A549 (cell line): ENCODE results near the gene PRSS3. TPM values are rescaled to one million over a fixed set of nuclear protein-coding genes. Genes with fewer than 3 reads are reported as not detected.

Experiments used
- ATAC-seq, 2 experiments: fragments of 200-7000 bp in 1 of 2; fragments of >200 bp in 1 of 2; cut with Nextera tagmentation in 1 of 2; cut with Tn5 transposase in 1 of 2; 3 replicates each; pipeline versions ENCODE4 v1.8.0 to v1.9.1; 2018 to 2020; ENCODE audit warnings: mild to moderate bottlenecking in 1 of 2, moderate library complexity in 1 of 2
- CTCF ChIA-PET: fragments of 300-600 bp; sonication (Branson Sonifier 250); formaldehyde crosslinking; extraction: SDS; loops from one replicate; lab custom pipeline; 2021; ENCODE audit warnings: antibody characterized with exemption, inconsistent platforms; lab: Yijun Ruan, JAX
- POLR2A ChIA-PET: fragments of 350-600 bp; formaldehyde crosslinking; extraction: SDS; loops from one replicate; lab custom pipeline; 2021; ENCODE audit warnings: antibody characterized with exemption, inconsistent platforms; lab: Yijun Ruan, JAX
- DNase-seq, 2 experiments: peaks; one replicate each; pipeline versions ENCODE4 v3.0.0 to v3.0.0-alpha.2; 2011 to 2016; ENCODE audit warnings: low read depth in 1 of 2, low spot score in 1 of 2
- FAIRE-seq: peaks from 2 replicates; lab custom pipeline; 2011; peaks lifted over from hg19 to GRCh38; lab: Jason Lieb, UNC
- H3K27ac ChIP-seq, 2 experiments: fragments of >200 bp; sonication (Bioruptor Twin); formaldehyde crosslinking; 3 replicates each; pipeline ENCODE4 v1.5.1; 2016 to 2017
- H3K4me1 ChIP-seq: fragments of >200 bp; sonication (Bioruptor Twin); formaldehyde crosslinking; 3 replicates; pipeline ENCODE4 v1.6.1; 2016
- H3K4me2 ChIP-seq: fragments of >200 bp; sonication (Bioruptor Twin); formaldehyde crosslinking; 3 replicates; pipeline ENCODE4 v1.6.1; 2016
- H3K4me3 ChIP-seq: fragments of >200 bp; sonication (Bioruptor Twin); formaldehyde crosslinking; 3 replicates; pipeline ENCODE4 v1.5.1; 2016
- H3K9me3 ChIP-seq: fragments of >200 bp; sonication (Bioruptor Twin); formaldehyde crosslinking; 3 replicates; pipeline ENCODE4 v1.6.1; 2016
- BCL3 ChIP-seq: fragments of >200 bp; sonication (Bioruptor Twin); formaldehyde crosslinking; IDR thresholded peaks from 3 replicates; pipeline ENCODE4 v1.6.1; 2016
- BHLHE40 ChIP-seq: IDR thresholded peaks from 2 replicates; pipeline ENCODE4 v1.6.1; 2012; ENCODE audit warnings: low read depth, low read length, inconsistent platforms
- CEBPB ChIP-seq, 2 experiments: fragments of >200 bp in 1 of 2; sonication (Bioruptor Twin) in 1 of 2; formaldehyde crosslinking in 1 of 2; IDR thresholded peaks; 2 replicates each; pipeline ENCODE4 v1.6.1; 2012 to 2016
- CHD2 ChIP-seq: fragments of 150-350 bp; IDR thresholded peaks from 2 replicates; pipeline ENCODE4 v1.6.1; 2014; ENCODE audit warnings: low read length; ENCODE audit not compliant: partially characterized antibody
- ELK1 ChIP-seq: fragments of 150-350 bp; IDR thresholded peaks from 2 replicates; pipeline ENCODE4 v1.6.1; 2014; ENCODE audit warnings: low read depth, mild to moderate bottlenecking, low read length
- FOSL2 ChIP-seq, 2 experiments: fragments of 450-650 bp in 1 of 2; fragments of >200 bp in 1 of 2; sonication (Bioruptor Twin) in 1 of 2; formaldehyde crosslinking; IDR thresholded peaks; 2 replicates each; pipeline versions ENCODE4 v1.5.0 to v1.6.1; 2016 to 2020; ENCODE audit warnings: mild to moderate bottlenecking in 1 of 2, moderate library complexity in 1 of 2
- HES2 ChIP-seq: fragments of >200 bp; sonication (Bioruptor Twin); formaldehyde crosslinking; IDR thresholded peaks from 2 replicates; pipeline ENCODE4 v1.6.1; 2016
- HOXA7 ChIP-seq: fragments of 250-450 bp; sonication (Bioruptor Pico); IDR thresholded peaks from 2 replicates; pipeline ENCODE4 v1.5.0; 2020; ENCODE audit warnings: mild to moderate bottlenecking, moderate library complexity
- HOXB13 ChIP-seq: fragments of 250-450 bp; sonication (Bioruptor Pico); IDR thresholded peaks from 2 replicates; pipeline ENCODE4 v1.5.0; 2020; ENCODE audit warnings: low read depth, mild to moderate bottlenecking, moderate library complexity
- HOXB5 ChIP-seq: fragments of 250-450 bp; sonication (Bioruptor Pico); IDR thresholded peaks from 2 replicates; pipeline ENCODE4 v1.5.0; 2020; ENCODE audit warnings: mild to moderate bottlenecking, moderate library complexity
- KDM5A ChIP-seq: fragments of 200-600 bp; sonication (generic); IDR thresholded peaks from 2 replicates; pipeline ENCODE4 v1.6.1; 2016; ENCODE audit warnings: antibody characterized with exemption, mild to moderate bottlenecking
- POLR2A ChIP-seq: IDR thresholded peaks from 2 replicates; pipeline ENCODE4 v1.6.1; 2012; ENCODE audit warnings: mild to moderate bottlenecking, low read length
- POLR2AphosphoS2 ChIP-seq: conservative IDR thresholded peaks from 2 replicates; pipeline ENCODE4 v1.6.1; 2012; ENCODE audit warnings: low read length, improper control_type of control experiment, inconsistent platforms
- RAD21 ChIP-seq, 2 experiments: fragments of >200 bp in 1 of 2; sonication (Bioruptor Twin) in 1 of 2; formaldehyde crosslinking in 1 of 2; IDR thresholded peaks in 1 of 2; conservative IDR thresholded peaks in 1 of 2; 2 replicates in 1 of 2; 3 replicates in 1 of 2; pipeline ENCODE4 v1.6.1; 2012 to 2018; ENCODE audit warnings: inconsistent platforms in 1 of 2
- SMC3 ChIP-seq: fragments of >200 bp; sonication (Bioruptor Twin); formaldehyde crosslinking; IDR thresholded peaks from 3 replicates; pipeline ENCODE4 v1.6.1; 2018; ENCODE audit warnings: inconsistent platforms
- TP53 ChIP-seq: fragments of 250-450 bp; sonication (Bioruptor Pico); IDR thresholded peaks from 2 replicates; pipeline ENCODE4 v1.5.0; 2021; ENCODE audit warnings: mild to moderate bottlenecking, moderate library complexity
- USF2 ChIP-seq: fragments of 450-650 bp; IDR thresholded peaks from 2 replicates; pipeline ENCODE4 v1.6.1; 2014; ENCODE audit warnings: antibody characterized with exemption
- ZC3H11A ChIP-seq: fragments of 450-650 bp; IDR thresholded peaks from 2 replicates; pipeline ENCODE4 v1.6.1; 2014; ENCODE audit warnings: antibody characterized with exemption, mild to moderate bottlenecking
- ZNF302 ChIP-seq: fragments of 250-450 bp; sonication (Bioruptor Pico); IDR thresholded peaks from 2 replicates; pipeline ENCODE4 v1.9.0; 2021; ENCODE audit warnings: inconsistent platforms, mild to moderate bottlenecking, moderate library complexity
- ZSCAN20 ChIP-seq: fragments of 250-450 bp; sonication (Bioruptor Pico); IDR thresholded peaks from 2 replicates; pipeline ENCODE4 v1.8.0; 2022; ENCODE audit warnings: mild to moderate bottlenecking, moderate library complexity
- WGBS: methylation state at CpG from one replicate; pipeline ENCODE4 v1.1.6; 2017; ENCODE audit errors: missing lambda C conversion rate; 5-methylcytosine and 5-hydroxymethylcytosine counted together
- polyA plus RNA-seq, 4 experiments: library from polyadenylated mRNA; depleted of rRNA in 3 of 4; stranded (reverse); fragments of >200 nt; fragmentation: RNase III in 1 of 4; extraction: RNeasy Plus Mini Kit Qiagen cat#74134 plus additional on column Dnase treatment in 1 of 4; gene quantifications; 2 replicates in 3 of 4; 3 replicates in 1 of 4; pipeline ENCODE4 v1.2.3, GENCODE V29; 2011 to 2017
- TF ChIP-seq, protein P1 (sequence below): fragments of >200 bp; sonication (Bioruptor Twin); formaldehyde crosslinking; IDR thresholded peaks from 3 replicates; pipeline ENCODE4 v1.5.1; 2016

The PRSS3 gene
- polyA plus RNA-seq, 2 of the 4 experiments (the other 2 are of a cell fraction): 2.0 to 4.0 TPM

- TF ChIP-seq CEBPB (IDR thresholded peaks at IDR 0.05) (peak in 1 of 2 experiments; percentile 27; a peak in 1 of 4 replicates), SMC3 (peak; percentile 86), RAD21 (conservative IDR thresholded peaks at IDR 0.05 in 1 of 2, IDR thresholded peaks at IDR 0.05 in 1 of 2) (peak; percentile 65), BHLHE40 (no peak), FOSL2 (IDR thresholded peaks at IDR 0.05) (no peak), FOSL2 (CRISPR knock-in tag; IDR thresholded peaks at IDR 0.05) (peak; percentile 51)
- TF ChIP-seq, protein P1, sequence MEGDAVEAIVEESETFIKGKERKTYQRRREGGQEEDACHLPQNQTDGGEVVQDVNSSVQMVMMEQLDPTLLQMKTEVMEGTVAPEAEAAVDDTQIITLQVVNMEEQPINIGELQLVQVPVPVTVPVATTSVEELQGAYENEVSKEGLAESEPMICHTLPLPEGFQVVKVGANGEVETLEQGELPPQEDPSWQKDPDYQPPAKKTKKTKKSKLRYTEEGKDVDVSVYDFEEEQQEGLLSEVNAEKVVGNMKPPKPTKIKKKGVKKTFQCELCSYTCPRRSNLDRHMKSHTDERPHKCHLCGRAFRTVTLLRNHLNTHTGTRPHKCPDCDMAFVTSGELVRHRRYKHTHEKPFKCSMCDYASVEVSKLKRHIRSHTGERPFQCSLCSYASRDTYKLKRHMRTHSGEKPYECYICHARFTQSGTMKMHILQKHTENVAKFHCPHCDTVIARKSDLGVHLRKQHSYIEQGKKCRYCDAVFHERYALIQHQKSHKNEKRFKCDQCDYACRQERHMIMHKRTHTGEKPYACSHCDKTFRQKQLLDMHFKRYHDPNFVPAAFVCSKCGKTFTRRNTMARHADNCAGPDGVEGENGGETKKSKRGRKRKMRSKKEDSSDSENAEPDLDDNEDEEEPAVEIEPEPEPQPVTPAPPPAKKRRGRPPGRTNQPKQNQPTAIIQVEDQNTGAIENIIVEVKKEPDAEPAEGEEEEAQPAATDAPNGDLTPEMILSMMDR: peak; percentile 85
- H3K4me3 ChIP-seq: no peak overlapping the region
- ChIA-PET CTCF (interaction anchor here (0.6 to 4.4 kb wide), 63 partner anchors 10 to 1283 kb away, joined by 3 to 90 read pairs (median 4); partner anchors contain the start of gene PRSS3), POLR2A (interaction anchor here (0.7 to 1.0 kb wide), 3 partner anchors 13 to 38 kb away, joined by 4 read pairs; no protein-coding TSS in a partner anchor)
- whole genome bisulfite sequencing: 70% methylated on average over 8 of the region's 8 CpGs
- peaks cover 36% of the 10 kb centered on the region for H3K4me1 ChIP-seq
- H3K27ac ChIP-seq: peak overlapping the region; percentile 99
- DNase-seq: peak; percentile 60 to 62
- peak overlapping the region; percentile 32 for H3K4me2 ChIP-seq
- ATAC-seq: no peak
- FAIRE-seq: no peak
- no peaks in the 10 kb centered on the region for H3K9me3 ChIP-seq
These were observed 18.6 kb downstream of the PRSS3 start for GRCh38 chr9:33813712-33814641.

GRCh38 chr9:33815781-33816180 lies 20.4 kb downstream of the PRSS3 start:
- FAIRE-seq (no peak), DNase-seq (no peak), ATAC-seq (no peak)
- no peak overlapping the region; the same call in 2 of the 3 replicates for H3K4me3 ChIP-seq
- peak overlapping the region; percentile 99 for H3K27ac ChIP-seq
- TF ChIP-seq HOXA7 (no peak), ZC3H11A (no peak), ZNF302 (no peak), BCL3 (no peak), HES2 (no peak), HOXB13 (CRISPR knock-in tag) (no peak), HOXB5 (no peak), ZSCAN20 (CRISPR knock-in tag) (no peak), BHLHE40 (no peak), TP53 (CRISPR knock-in tag) (no peak), KDM5A (no peak), POLR2AphosphoS2 (no peak), USF2 (no peak), POLR2A (no peak), ELK1 (no peak), CHD2 (no peak)
- H3K9me3 ChIP-seq: no peaks in the 10 kb centered on the region
- 98% methylated on average over 7 of the region's 7 CpGs for WGBS
- peaks cover 50% of the 10 kb centered on the region for H3K4me1 ChIP-seq
- ChIA-PET POLR2A (interaction anchor here (1.0 kb wide), 1 partner anchor 192 kb away, joined by 3 read pairs; no protein-coding TSS in a partner anchor), CTCF (interaction anchor here (0.6 to 4.4 kb wide), 8 partner anchors 11 to 258 kb away, joined by 3 to 90 read pairs (median 4); no protein-coding TSS in a partner anchor)
- peak overlapping the region; percentile 89 for H3K4me2 ChIP-seq
